Measurements from ENCODE around the gene CNN2.
A peak's percentile ranks its signal among the peaks of the same experiment; 100 is the strongest.

The CNN2 gene

GRCh38 chr19:1053176-1054101 lies 27.0 kb downstream of the CNN2 start:
- DNase-seq = no peak

- no peak for DNase-seq
Observed at GRCh38 chr19:1054102-1055027, 28.0 kb downstream of the CNN2 start.

- no peak for DNase-seq
Observed at GRCh38 chr19:1055028-1055425, 28.6 kb downstream of the CNN2 start.

- no peak for DNase-seq
Observed at GRCh38 chr19:1055886-1056620, 29.6 kb downstream of the CNN2 start.

- peak in 1 of 2 donors; percentile 28 for DNase-seq
Observed at GRCh38 chr19:1057176-1057855, 30.9 kb downstream of the CNN2 start.

GRCh38 chr19:1058112-1058511 lies 31.7 kb downstream of the CNN2 start:
- DNase-seq = no peak

- DNase-seq = no peak
Observed at GRCh38 chr19:1060689-1061088, 34.3 kb downstream of the CNN2 start.

- no peak for DNase-seq
Observed at GRCh38 chr19:1061987-1062386, 35.6 kb downstream of the CNN2 start.

- no peak for DNase-seq
Observed at GRCh38 chr19:1062387-1063029, 36.1 kb downstream of the CNN2 start.

- peak; percentile 64 to 66 for DNase-seq
Observed at GRCh38 chr19:1063030-1063908, 36.9 kb downstream of the CNN2 start.

- DNase-seq = no peak
Observed at GRCh38 chr19:1063909-1064660, 37.7 kb downstream of the CNN2 start.

- DNase-seq = peak; percentile 49 to 82
Observed at GRCh38 chr19:1064661-1065605, 38.5 kb downstream of the CNN2 start.

- no peak for DNase-seq
Observed at GRCh38 chr19:1065606-1066109, 39.2 kb downstream of the CNN2 start.

- DNase-seq = no peak
Observed at GRCh38 chr19:1066251-1066747, 39.9 kb downstream of the CNN2 start.

- DNase-seq = peak; percentile 38 to 39
Observed at GRCh38 chr19:1066748-1067340, 40.4 kb downstream of the CNN2 start, which contains the start of gene ARHGAP45. Gene ARHGAP45, plus strand, starts transcription at chr19:1067167. Its CDS starts 239 bp downstream, at chr19:1067406.

GRCh38 chr19:1067341-1067957 lies 41.0 kb downstream of the CNN2 start:
- no peak for DNase-seq
